Keratinocyte (primary cell): ENCODE data around the gene URB2.

Experiments
- EZH2 ChIP-seq: IDR thresholded peaks from one replicate; pipeline ENCODE4 v1.6.1; 2012; ENCODE audit warnings: inconsistent platforms, mild to moderate bottlenecking, low read length, moderate library complexity
- TF ChIP-seq, protein P1 (sequence below), 3 experiments: IDR thresholded peaks in 1 of 3; conservative IDR thresholded peaks in 1 of 3; optimal IDR thresholded peaks in 1 of 3; 2 replicates in 2 of 3; 3 replicates in 1 of 3; pipeline versions ENCODE3 to v1.5.1; 2011; ENCODE audit warnings: low read length in 3 of 3, mild to moderate bottlenecking in 3 of 3, moderate library complexity in 2 of 3, control low read depth in 1 of 3, inconsistent platforms in 1 of 3; ENCODE audit not compliant: insufficient read depth in 2 of 3; ENCODE audit errors: extremely low read depth in 1 of 3

DNA sequence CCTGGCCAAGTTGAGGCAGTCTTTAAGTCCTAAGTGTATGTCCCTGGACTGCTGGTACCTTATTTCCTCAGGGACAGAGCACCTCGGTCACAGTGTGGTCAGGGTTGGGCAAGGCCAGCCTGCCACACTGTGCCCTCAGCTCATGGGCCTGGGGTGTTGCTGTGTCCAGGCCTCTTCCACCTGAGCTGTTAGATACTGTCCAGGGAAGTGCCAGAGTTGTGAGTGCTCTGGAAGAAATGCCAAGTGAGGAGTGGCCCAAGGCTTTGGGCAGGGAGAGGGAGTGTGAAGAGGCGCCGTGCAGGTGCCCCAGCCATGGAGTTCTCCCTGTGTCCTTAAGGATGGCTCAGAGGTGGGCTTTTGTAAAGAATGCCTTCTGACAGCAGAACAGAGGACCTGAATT is 15.3 kb downstream of the URB2 start:
- TF ChIP-seq EZH2 = no peak
- TF ChIP-seq, protein P1, sequence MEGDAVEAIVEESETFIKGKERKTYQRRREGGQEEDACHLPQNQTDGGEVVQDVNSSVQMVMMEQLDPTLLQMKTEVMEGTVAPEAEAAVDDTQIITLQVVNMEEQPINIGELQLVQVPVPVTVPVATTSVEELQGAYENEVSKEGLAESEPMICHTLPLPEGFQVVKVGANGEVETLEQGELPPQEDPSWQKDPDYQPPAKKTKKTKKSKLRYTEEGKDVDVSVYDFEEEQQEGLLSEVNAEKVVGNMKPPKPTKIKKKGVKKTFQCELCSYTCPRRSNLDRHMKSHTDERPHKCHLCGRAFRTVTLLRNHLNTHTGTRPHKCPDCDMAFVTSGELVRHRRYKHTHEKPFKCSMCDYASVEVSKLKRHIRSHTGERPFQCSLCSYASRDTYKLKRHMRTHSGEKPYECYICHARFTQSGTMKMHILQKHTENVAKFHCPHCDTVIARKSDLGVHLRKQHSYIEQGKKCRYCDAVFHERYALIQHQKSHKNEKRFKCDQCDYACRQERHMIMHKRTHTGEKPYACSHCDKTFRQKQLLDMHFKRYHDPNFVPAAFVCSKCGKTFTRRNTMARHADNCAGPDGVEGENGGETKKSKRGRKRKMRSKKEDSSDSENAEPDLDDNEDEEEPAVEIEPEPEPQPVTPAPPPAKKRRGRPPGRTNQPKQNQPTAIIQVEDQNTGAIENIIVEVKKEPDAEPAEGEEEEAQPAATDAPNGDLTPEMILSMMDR (optimal IDR thresholded peaks at IDR 0.05 in 1 of 3, IDR thresholded peaks at IDR 0.05 in 1 of 3, conservative IDR thresholded peaks at IDR 0.05 in 1 of 3; ENCODE audit: extremely low read depth in 1 of 3, insufficient read depth in 2 of 3, low read length in 3 of 3) = no peak
